Neuron (in vitro differentiated cells): ENCODE results near the gene DBF4B.
A peak's percentile ranks its signal among the peaks of the same experiment; 100 is the strongest.

Experiments
- H2AFZ ChIP-seq: one replicate; pipeline ENCODE4 v1.6.1; 2013; ENCODE audit warnings: low read depth, mild to moderate bottlenecking, inconsistent platforms, low read length, moderate library complexity
- H3K27me3 ChIP-seq: one replicate; pipeline ENCODE4 v1.6.1; 2013; ENCODE audit warnings: low read length; ENCODE audit not compliant: insufficient read depth
- H3K36me3 ChIP-seq: one replicate; pipeline ENCODE4 v1.6.1; 2013; ENCODE audit warnings: low read length; ENCODE audit not compliant: insufficient read depth
- H3K4me1 ChIP-seq: one replicate; pipeline ENCODE4 v1.6.1; 2013; ENCODE audit warnings: low read length; ENCODE audit not compliant: insufficient read depth
- H3K4me3 ChIP-seq: 2 replicates; pipeline ENCODE4 v1.5.1; 2013; ENCODE audit warnings: mild to moderate bottlenecking, low read length, moderate library complexity
- H3K9me3 ChIP-seq: one replicate; pipeline ENCODE4 v1.6.1; 2013; ENCODE audit warnings: low read length

The DBF4B gene

DNA sequence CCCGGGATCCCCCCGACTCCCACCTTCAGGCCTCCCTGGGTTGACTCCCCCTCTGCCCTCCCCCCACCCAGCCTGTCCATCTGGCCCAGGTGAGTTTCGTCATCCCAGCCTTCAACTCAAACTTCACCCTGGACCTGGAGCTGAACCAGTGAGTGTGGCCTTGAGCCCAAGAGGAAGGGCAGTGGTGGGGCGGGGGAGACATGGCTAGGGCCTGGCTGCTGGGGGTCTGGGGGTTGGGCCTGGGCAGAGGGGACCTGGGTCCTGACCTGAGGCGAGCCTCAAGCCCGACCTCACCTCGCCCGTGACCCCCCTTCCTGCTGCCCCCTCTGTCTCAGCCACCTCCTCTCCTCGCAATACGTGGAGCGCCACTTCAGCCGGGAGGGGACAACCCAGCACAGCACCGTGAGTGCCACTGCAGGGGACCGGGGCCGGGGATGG is 61.2 kb downstream of the DBF4B start:
- H3K4me3 ChIP-seq = no peak overlapping the region
- peaks cover 4% of the 10 kb centered on the region for H3K27me3 ChIP-seq
- peaks cover 4% of the 10 kb centered on the region for H3K4me1 ChIP-seq
- no peaks in the 10 kb centered on the region for H3K36me3 ChIP-seq
- H3K9me3 ChIP-seq = no peaks in the 10 kb centered on the region
- no peak overlapping the region for H2AFZ ChIP-seq

- H3K9me3 ChIP-seq = no peaks in the 10 kb centered on the region
- peaks cover 4% of the 10 kb centered on the region for H3K27me3 ChIP-seq
- H3K4me1 ChIP-seq = peaks cover 9% of the 10 kb centered on the region
- H2AFZ ChIP-seq = no peak overlapping the region
- H3K4me3 ChIP-seq = no peak overlapping the region
- H3K36me3 ChIP-seq = no peaks in the 10 kb centered on the region
Measured at GRCh38 chr17:44770166-44770925, 61.9 kb downstream of the DBF4B start.

GRCh38 chr17:44772308-44773045 is 64.0 kb downstream of the DBF4B start:
- Histone ChIP-seq H3K9me3 (no peaks in the 10 kb centered on the region), H3K27me3 (no peaks in the 10 kb centered on the region), H2AFZ (no peak overlapping the region), H3K36me3 (no peaks in the 10 kb centered on the region), H3K4me1 (peaks cover 12% of the 10 kb centered on the region), H3K4me3 (no peak overlapping the region)

DNA sequence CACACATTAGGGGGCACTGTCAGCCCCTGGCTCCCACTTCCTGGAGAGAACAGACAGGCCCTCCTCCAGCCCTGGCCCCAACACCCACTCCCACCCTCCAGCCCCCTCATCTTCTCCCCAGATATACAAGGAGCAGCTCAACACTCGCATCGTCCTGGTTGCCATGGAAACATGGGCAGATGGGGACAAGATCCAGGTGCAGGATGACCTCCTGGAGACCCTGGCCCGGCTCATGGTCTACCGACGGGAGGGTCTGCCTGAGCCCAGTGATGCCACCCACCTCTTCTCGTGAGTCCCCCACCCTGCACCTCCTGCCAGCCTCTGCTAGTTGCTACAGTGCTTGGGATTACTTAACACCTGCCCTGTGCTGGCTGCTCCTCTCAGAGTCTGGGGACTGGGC is 64.7 kb downstream of the DBF4B start:
- no peaks in the 10 kb centered on the region for H3K27me3 ChIP-seq
- H3K4me3 ChIP-seq = no peak overlapping the region
- no peaks in the 10 kb centered on the region for H3K9me3 ChIP-seq
- H3K4me1 ChIP-seq = peaks cover 12% of the 10 kb centered on the region
- no peak overlapping the region for H2AFZ ChIP-seq
- H3K36me3 ChIP-seq = no peaks in the 10 kb centered on the region

DNA sequence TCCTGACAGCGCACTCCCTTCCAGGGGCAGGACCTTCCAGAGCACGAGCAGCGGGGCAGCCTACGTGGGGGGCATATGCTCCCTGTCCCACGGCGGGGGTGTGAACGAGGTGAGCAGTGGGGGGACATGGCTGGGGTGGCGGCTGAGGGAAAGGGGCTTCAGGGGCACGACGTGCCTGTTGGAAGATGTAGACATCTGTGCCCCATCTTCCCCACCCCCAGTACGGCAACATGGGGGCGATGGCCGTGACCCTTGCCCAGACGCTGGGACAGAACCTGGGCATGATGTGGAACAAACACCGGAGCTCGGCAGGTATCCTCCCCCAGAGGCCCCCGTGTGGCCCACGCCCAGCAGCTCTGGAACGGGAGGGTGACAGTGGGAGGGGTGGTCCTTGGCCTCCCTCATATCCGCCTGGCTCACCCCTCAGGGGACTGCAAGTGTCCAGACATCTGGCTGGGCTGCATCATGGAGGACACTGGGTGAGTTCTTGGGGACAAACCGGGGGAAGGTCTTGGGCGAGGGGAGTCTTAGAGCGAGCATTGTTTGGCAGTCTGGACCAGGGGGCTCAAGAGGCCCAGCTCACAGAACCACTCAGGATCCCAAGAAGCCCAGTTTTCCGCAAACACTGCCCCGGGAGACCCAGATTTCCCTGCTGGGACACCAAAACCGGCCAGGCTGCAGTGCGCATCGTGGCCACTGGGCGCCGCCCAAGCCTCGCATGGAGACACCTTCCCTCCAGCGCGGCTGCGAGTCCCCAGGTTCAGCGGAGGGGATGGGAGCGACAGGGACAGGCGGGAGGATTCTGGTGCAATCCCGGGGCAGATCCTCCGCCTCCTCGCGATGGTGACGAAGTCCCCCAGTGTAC is 66.0 kb downstream of the DBF4B start:
- Histone ChIP-seq H3K27me3 (no peaks in the 10 kb centered on the region), H2AFZ (peak overlapping the region; percentile 91), H3K9me3 (no peaks in the 10 kb centered on the region), H3K4me1 (peaks cover 12% of the 10 kb centered on the region), H3K4me3 (peak overlapping the region; percentile 48), H3K36me3 (no peaks in the 10 kb centered on the region)

DNA sequence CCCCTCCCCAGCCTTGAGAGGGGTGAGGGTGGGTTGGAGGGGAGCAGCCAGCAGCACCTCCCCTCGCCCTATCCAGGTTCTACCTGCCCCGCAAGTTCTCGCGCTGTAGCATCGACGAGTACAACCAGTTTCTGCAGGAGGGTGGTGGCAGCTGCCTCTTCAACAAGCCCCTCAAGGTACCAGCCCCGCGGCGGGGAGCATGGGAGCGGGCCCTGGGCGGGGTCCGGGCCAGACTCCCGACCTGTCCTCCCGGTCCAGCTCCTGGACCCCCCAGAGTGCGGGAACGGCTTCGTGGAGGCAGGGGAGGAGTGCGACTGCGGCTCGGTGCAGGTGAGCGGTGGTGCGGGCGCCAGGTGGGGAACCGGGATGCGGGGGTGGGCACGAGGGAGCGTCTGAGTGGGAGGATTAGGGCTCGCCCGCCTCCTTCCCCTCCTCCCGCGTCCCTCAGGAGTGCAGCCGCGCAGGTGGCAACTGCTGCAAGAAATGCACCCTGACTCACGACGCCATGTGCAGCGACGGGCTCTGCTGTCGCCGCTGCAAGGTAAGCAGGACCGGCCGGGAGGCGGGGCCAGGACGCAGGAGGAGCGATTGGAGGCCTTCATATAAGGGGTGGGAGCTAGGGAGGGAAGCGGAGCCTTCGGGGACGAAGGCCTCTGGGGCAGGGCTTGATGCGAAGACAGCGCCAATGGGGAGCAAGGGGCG is 66.8 kb downstream of the DBF4B start:
- Histone ChIP-seq H3K4me1 (peaks cover 12% of the 10 kb centered on the region), H2AFZ (peak overlapping the region; percentile 91), H3K4me3 (peak overlapping the region; percentile 48), H3K27me3 (no peaks in the 10 kb centered on the region), H3K36me3 (no peaks in the 10 kb centered on the region), H3K9me3 (no peaks in the 10 kb centered on the region)

DNA sequence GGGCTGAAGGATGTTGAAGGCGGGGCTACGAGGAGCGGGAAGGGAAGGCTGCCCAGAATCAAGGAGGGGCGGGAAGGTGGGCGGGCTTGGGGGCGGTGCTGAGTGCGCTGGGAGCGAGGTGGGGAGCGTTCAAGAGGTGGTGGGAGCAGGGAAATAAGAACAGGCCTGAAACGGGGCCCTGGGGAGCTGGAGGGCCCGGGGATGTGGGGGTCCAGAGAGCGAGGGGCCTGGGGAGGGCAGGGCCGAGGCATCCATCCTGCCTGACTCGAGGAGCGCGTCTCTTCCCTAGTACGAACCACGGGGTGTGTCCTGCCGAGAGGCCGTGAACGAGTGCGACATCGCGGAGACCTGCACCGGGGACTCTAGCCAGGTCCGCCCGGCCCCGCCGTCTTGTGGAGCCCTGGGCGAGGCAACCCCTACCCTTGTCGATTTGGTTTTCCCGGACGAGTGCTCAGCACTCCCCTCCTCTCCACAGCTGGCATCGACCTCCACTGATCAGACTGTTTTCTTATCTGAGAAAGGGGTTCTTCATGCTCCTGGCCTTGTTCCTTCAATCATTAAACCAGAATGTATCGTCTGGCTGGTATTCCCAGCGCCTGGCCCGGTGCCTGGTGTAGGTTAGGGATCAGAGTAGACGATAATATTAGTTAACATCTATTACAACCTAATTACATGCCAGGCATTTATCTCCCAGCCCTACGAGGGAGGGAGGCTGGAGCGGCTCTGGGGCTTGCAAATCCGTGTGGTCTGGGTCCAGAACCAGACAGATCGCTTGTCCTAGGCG is 67.6 kb downstream of the DBF4B start:
- Histone ChIP-seq H3K4me3 (peak overlapping the region; percentile 48), H3K4me1 (peaks cover 12% of the 10 kb centered on the region), H3K27me3 (no peaks in the 10 kb centered on the region), H2AFZ (peak overlapping the region; percentile 81), H3K9me3 (no peaks in the 10 kb centered on the region), H3K36me3 (no peaks in the 10 kb centered on the region)

- Histone ChIP-seq H3K4me3 (no peak overlapping the region), H3K36me3 (no peaks in the 10 kb centered on the region), H3K9me3 (no peaks in the 10 kb centered on the region), H3K4me1 (peaks cover 16% of the 10 kb centered on the region), H3K27me3 (no peaks in the 10 kb centered on the region), H2AFZ (no peak overlapping the region)
Measured at GRCh38 chr17:44776628-44777393, 68.3 kb downstream of the DBF4B start.

DNA sequence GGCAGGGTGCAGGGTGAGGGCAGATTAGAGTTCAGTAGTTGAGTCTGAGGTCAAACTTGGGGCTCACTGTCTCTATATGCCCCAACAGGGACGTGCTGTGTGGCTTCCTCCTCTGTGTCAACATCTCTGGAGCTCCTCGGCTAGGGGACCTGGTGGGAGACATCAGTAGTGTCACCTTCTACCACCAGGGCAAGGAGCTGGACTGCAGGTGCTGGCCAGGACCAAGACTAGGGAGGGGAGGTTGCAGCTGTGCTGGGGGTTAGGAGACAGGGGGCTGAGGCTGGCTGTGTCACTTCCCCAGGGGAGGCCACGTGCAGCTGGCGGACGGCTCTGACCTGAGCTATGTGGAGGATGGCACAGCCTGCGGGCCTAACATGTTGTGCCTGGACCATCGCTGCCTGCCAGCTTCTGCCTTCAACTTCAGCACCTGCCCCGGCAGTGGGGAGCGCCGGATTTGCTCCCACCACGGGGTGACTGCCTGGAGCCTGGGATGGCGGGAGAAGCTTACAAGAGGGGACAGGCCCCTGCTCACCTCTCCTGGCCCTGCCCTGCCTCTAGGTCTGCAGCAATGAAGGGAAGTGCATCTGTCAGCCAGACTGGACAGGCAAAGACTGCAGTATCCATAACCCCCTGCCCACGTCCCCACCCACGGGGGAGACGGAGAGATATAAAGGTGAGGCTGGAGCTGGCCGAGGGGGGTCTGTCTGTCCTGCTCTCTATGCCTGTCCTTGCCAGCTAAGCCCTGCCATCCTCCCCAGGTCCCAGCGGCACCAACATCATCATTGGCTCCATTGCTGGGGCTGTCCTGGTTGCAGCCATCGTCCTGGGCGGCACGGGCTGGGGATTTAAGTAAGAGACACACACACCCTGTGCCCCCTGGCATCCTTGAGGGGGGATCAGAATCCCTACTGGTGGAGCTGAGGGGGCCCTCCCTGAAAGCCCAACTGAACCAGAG is 69.2 kb downstream of the DBF4B start:
- H3K4me3 ChIP-seq = no peak overlapping the region
- no peaks in the 10 kb centered on the region for H3K36me3 ChIP-seq
- H3K27me3 ChIP-seq = no peaks in the 10 kb centered on the region
- H2AFZ ChIP-seq = no peak overlapping the region
- no peaks in the 10 kb centered on the region for H3K9me3 ChIP-seq
- peaks cover 24% of the 10 kb centered on the region for H3K4me1 ChIP-seq

DNA sequence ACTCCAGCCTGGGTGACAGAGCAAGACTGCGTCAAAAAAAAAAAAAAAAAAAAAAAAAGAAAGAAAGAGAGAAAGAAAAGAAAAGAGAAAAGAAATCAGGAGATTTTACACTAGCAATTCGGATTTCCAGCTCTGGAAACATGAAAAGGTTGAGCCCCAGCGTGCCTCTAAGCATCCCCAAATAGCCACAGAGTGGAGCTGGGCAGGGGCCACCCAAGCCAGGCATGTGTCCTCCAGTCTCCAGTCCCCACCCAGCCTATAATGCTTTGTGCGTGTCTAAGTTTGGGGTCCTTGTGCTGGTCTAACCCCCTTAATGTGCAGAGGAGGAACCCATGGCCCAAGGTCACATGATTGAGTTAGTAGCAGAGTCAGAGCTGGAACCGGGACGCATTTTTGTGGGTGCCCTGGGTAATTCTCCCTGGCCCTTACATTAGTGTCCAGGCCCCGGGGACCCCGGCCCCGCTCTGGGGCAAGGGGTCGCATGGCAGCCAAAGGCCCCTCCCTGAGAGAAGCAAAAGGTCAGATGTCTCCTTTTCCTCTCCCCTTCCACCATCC is 70.3 kb downstream of the DBF4B start:
- H3K4me1 ChIP-seq = peaks cover 27% of the 10 kb centered on the region
- no peak overlapping the region for H3K4me3 ChIP-seq
- no peaks in the 10 kb centered on the region for H3K36me3 ChIP-seq

More for the DNA sequence above, 70.3 kb downstream of the DBF4B start:
- H3K9me3 ChIP-seq = no peaks in the 10 kb centered on the region
- H2AFZ ChIP-seq = no peak overlapping the region
- H3K27me3 ChIP-seq = no peaks in the 10 kb centered on the region
